ENCODE results near the gene ELMO2. TPM values are rescaled to one million over a fixed set of nuclear protein-coding genes. Genes with fewer than 3 reads are reported as not detected.

The ELMO2 gene
- total RNA-seq, 4 donors from 2014 or later: 24.3 to 78.4 (median 26.4) TPM

DNA sequence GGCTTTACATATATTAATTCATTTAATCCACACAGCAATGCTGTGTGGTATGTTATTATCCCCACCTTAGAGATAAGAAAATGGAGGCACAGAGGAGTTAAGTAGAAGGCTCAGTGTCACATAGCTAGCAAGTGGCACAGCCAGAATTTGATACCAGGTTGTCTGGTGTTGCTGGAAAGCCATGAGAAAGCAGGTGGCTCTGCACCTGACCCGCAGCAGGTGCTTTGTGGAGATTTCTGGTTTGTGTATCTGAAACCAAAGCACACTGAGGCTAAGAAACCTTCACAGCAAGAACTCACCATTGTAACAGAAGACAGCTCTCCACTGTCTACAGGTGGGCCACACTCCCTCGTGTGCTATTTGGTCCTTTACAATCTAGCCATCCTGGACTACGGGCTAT lies 7.5 kb downstream of the ELMO2 start:
- H3K9me3 ChIP-seq: no peaks in the 10 kb centered on the region
- no peaks in the 10 kb centered on the region for H3K27me3 ChIP-seq
- H3K36me3 ChIP-seq: peaks cover 0 to 11% (median 0%) of the 10 kb centered on the region in 3 donors
- H3K4me1 ChIP-seq: peaks cover 0 to 58% (median 19%) of the 10 kb centered on the region in 4 donors
- no peak overlapping the region for H3K4me3 ChIP-seq
- no peak for DNase-seq
- H3K27ac ChIP-seq: peak overlapping the region; percentile 53 to 71 (median 68)
- no peak for TF ChIP-seq POLR2A (IDR thresholded peaks at IDR 0.05)

- Histone ChIP-seq H3K36me3 (peaks cover 0 to 38% (median 0%) of the 10 kb centered on the region in 3 donors), H3K27ac (no peak overlapping the region), H3K9me3 (no peaks in the 10 kb centered on the region), H3K4me3 (no peak overlapping the region), H3K27me3 (no peaks in the 10 kb centered on the region), H3K4me1 (peaks cover 0 to 31% (median 9%) of the 10 kb centered on the region in 4 donors)
- no peak for DNase-seq
- TF ChIP-seq CTCF (IDR thresholded peaks at IDR 0.05): no peak
- no peak for TF ChIP-seq POLR2A (IDR thresholded peaks at IDR 0.05)
Observed at GRCh38 chr20:46396052-46396740, 10.2 kb downstream of the ELMO2 start.

DNA sequence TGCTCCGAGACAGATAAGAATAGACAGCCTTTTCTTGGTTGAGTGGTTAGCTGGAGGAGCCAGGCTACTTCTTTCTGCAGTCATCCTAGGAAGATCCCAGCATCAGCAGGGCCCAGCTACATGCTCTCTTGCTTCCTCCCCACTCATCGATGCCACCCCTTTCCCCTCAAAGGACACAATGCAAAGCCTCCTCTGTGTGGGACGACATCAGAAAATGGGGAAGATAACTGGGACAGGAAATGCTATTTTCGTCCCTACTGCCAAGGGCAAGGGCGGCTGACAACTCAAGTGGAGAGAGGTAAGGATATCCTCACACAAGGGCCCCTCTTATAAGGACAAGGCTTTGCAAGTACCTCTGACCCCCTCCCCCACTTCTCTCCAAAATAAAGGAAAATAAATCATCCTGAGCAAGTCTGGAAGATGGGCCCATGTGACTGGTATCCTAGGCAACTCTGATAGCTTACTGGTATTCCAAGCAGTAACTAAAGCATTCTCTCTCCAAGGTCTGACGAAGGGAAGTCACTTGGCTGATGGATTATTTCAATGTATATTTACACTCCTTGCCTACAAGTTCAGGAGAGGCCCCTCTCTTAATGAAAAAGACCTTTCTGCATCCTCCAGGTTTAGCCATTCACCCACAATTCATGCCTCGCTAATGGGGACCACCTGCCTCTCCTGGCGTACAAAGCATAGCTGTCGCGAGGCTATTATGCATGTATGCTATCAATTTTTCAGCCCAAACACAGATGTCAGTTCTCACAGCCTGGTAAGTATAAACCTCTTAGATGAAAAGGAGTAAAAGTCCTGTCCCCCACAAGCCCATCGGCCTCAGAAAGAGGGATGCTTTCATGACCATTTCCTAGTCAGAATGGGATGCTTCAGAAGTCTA lies 11.3 kb downstream of the ELMO2 start:
- Histone ChIP-seq H3K27me3 (no peaks in the 10 kb centered on the region), H3K9me3 (no peaks in the 10 kb centered on the region), H3K27ac (no peak overlapping the region), H3K36me3 (peaks cover 0 to 49% (median 0%) of the 10 kb centered on the region in 3 donors), H3K4me3 (no peak overlapping the region), H3K4me1 (peaks cover 0 to 21% (median 6%) of the 10 kb centered on the region in 4 donors)
- DNase-seq: no peak
- TF ChIP-seq CTCF (IDR thresholded peaks at IDR 0.05): no peak
- no peak for TF ChIP-seq POLR2A (IDR thresholded peaks at IDR 0.05)

DNA sequence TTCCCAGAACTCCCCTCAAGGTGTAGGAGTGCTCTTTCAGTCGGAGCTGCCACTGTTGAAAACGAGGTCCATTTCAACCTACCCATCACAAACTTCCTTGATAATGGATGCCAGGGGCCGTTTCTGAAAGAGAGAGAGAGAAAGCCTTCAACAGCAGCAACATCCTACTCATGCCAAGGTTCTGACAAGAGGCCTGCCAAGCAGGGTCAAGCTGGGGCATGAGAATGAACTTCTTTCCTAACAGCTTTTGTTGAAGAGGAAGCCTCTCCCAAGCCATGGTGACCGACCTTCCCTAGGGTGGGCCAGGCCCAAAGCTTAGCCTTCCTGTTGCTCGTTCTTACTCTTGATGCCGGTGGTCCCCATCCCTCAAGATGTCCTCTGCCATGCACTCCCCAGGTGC lies 12.4 kb downstream of the ELMO2 start:
- no peaks in the 10 kb centered on the region for H3K27me3 ChIP-seq
- H3K36me3 ChIP-seq: peaks cover 0 to 60% (median 0%) of the 10 kb centered on the region in 3 donors
- H3K4me3 ChIP-seq: no peak overlapping the region
- peaks cover 0 to 9% (median 2%) of the 10 kb centered on the region in 4 donors for H3K4me1 ChIP-seq
- no peak for DNase-seq
- H3K9me3 ChIP-seq: no peaks in the 10 kb centered on the region
- TF ChIP-seq CTCF (IDR thresholded peaks at IDR 0.05) (no peak), POLR2A (IDR thresholded peaks at IDR 0.05) (no peak)
- no peak overlapping the region for H3K27ac ChIP-seq

GRCh38 chr20:46388937-46389336 lies 17.5 kb downstream of the ELMO2 start:
- DNase-seq: no peak
- no peaks in the 10 kb centered on the region for H3K9me3 ChIP-seq
- TF ChIP-seq POLR2A (IDR thresholded peaks at IDR 0.05) (no peak), CTCF (IDR thresholded peaks at IDR 0.05) (no peak)

More at GRCh38 chr20:46388937-46389336, 17.5 kb downstream of the ELMO2 start:
- H3K36me3 ChIP-seq: peaks cover 0 to 99% (median 3%) of the 10 kb centered on the region in 3 donors
- no peak overlapping the region for H3K4me3 ChIP-seq
- H3K27ac ChIP-seq: no peak overlapping the region
- no peaks in the 10 kb centered on the region for H3K4me1 ChIP-seq
- H3K27me3 ChIP-seq: no peaks in the 10 kb centered on the region
